Metanephros (tissue), 1 donor: Measurements from ENCODE around the gene RNF224. TPM values are rescaled to one million over a fixed set of nuclear protein-coding genes. Genes with fewer than 3 reads are reported as not detected.

Experiments used
- total RNA-seq: library from RNA; depleted of rRNA; stranded (reverse); fragments of >200 nt; gene quantifications from one replicate; pipeline ENCODE4 v1.2.3, GENCODE V29; 2014

Gene RNF224
- 0.70 TPM for total RNA-seq

GRCh38 chr9:137227054-137227852 lies at the start of gene RNF224:
Gene RNF224 (plus strand): TSS chr9:137227502. CDS start chr9:137228336, 834 bp downstream.

GRCh38 chr9:137188490-137189296 lies 38.6 kb upstream of the RNF224 start, which contains the start of the genes ANAPC2 and SSNA1:
Gene ANAPC2 (minus strand): TSS chr9:137188560. CDS start chr9:137188532, 28 bp downstream.
Gene SSNA1 (plus strand): TSS chr9:137188676. CDS start chr9:137188727, 51 bp downstream.

GRCh38 chr9:137200311-137201204 lies 26.7 kb upstream of the RNF224 start, which contains the start of gene TPRN:
Gene TPRN (minus strand): TSS chr9:137200741. CDS start chr9:137200711, 30 bp downstream.

GRCh38 chr9:137205126-137206069 lies 21.9 kb upstream of the RNF224 start, which contains the start of the genes NDOR1 and TMEM203:
Gene NDOR1 (plus strand): TSS chr9:137205700. CDS start chr9:137205778, 78 bp downstream.
Gene TMEM203 (minus strand): TSS chr9:137205648. CDS start chr9:137205414, 234 bp downstream.

GRCh38 chr9:137222190-137223077 lies 4.9 kb upstream of the RNF224 start, which contains the start of gene RNF208:
Gene RNF208 (minus strand): TSS chr9:137222240. CDS start chr9:137221212, 1,028 bp downstream.

GRCh38 chr9:137224830-137225694 lies 2.2 kb upstream of the RNF224 start, which contains the start of gene CYSRT1:
Gene CYSRT1 (plus strand): TSS chr9:137225174. CDS start chr9:137225622, 448 bp downstream.

GRCh38 chr9:137230705-137231371 lies 3.5 kb downstream of the RNF224 start, which contains the start of gene SLC34A3:
Gene SLC34A3 (plus strand): TSS chr9:137230901. CDS start chr9:137231703, 802 bp downstream.

GRCh38 chr9:137240841-137241489 lies 13.7 kb downstream of the RNF224 start, which contains the start of gene TUBB4B:
Gene TUBB4B (plus strand): TSS chr9:137241287. CDS start chr9:137241361, 74 bp downstream.

GRCh38 chr9:137251194-137251461 lies 23.8 kb downstream of the RNF224 start, which contains the start of gene STPG3:
Gene STPG3 (plus strand): TSS chr9:137251286. CDS start chr9:137251287, 1 bp downstream.

GRCh38 chr9:137254624-137255447 lies 27.5 kb downstream of the RNF224 start, which contains the start of gene NELFB:
Gene NELFB (plus strand): TSS chr9:137255327.

GRCh38 chr9:137277329-137278041 lies 50.2 kb downstream of the RNF224 start, which contains the start of gene TOR4A:
Gene TOR4A (plus strand): TSS chr9:137277726. CDS start chr9:137278690, 964 bp downstream.

